ENCODE results near the gene TNNI2. TPM values are rescaled to one million over a fixed set of nuclear protein-coding genes. Genes with fewer than 3 reads are reported as not detected.
"Not testable (repeated sequence)": the region's sequence is repeated elsewhere in the genome, so short reads cannot be mapped to it uniquely, and the experiment has no call there.

Gene TNNI2
- not detected in 2 replicates for total RNA-seq

GRCh38 chr11:1838426-1839144 lies at the start of gene TNNI2:
TNNI2 (plus strand) TSS chr11:1838981; CDS start chr11:1839697, 716 bp downstream.
- intact Hi-C loops (cut with micrococcal nuclease), result loop anchor here (2.0 kb wide), 2 partner anchors 44 to 80 kb away; partner anchors contain the start of gene TNNT3

- intact Hi-C loops (cut with micrococcal nuclease), result no loop called here
These were observed 46.9 kb upstream of the TNNI2 start for GRCh38 chr11:1791912-1792311.

GRCh38 chr11:1792461-1792860 lies 46.3 kb upstream of the TNNI2 start:
- intact Hi-C loops (cut with micrococcal nuclease), result no loop called here

GRCh38 chr11:1793081-1793480 lies 45.7 kb upstream of the TNNI2 start:
- intact Hi-C loops (cut with micrococcal nuclease), result no loop called here

- intact Hi-C loops (cut with micrococcal nuclease), result no loop called here
These were observed 42.3 kb upstream of the TNNI2 start for GRCh38 chr11:1796413-1797011.

- intact Hi-C loops (cut with micrococcal nuclease), result no loop called here
These were observed 41.2 kb upstream of the TNNI2 start for GRCh38 chr11:1797391-1798125.

GRCh38 chr11:1803246-1803645 lies 35.5 kb upstream of the TNNI2 start:
- intact Hi-C loops (cut with micrococcal nuclease), result no loop called here

- intact Hi-C loops (cut with micrococcal nuclease), result not testable (repeated sequence)
These were observed 34.8 kb upstream of the TNNI2 start for GRCh38 chr11:1803835-1804519.

- intact Hi-C loops (cut with micrococcal nuclease), result no loop called here
These were observed 33.3 kb upstream of the TNNI2 start for GRCh38 chr11:1805525-1805924.

- intact Hi-C loops (cut with micrococcal nuclease), result no loop called here
These were observed 31.4 kb upstream of the TNNI2 start for GRCh38 chr11:1807264-1807995.

- intact Hi-C loops (cut with micrococcal nuclease), result no loop called here
These were observed 28.0 kb upstream of the TNNI2 start for GRCh38 chr11:1810761-1811160.

- intact Hi-C loops (cut with micrococcal nuclease), result no loop called here
These were observed 26.5 kb upstream of the TNNI2 start for GRCh38 chr11:1812274-1812673.

- intact Hi-C loops (cut with micrococcal nuclease), result no loop called here
These were observed 26.0 kb upstream of the TNNI2 start for GRCh38 chr11:1812801-1813200.

GRCh38 chr11:1813356-1813755 lies 25.4 kb upstream of the TNNI2 start:
- intact Hi-C loops (cut with micrococcal nuclease), result not testable (repeated sequence)

GRCh38 chr11:1814691-1815090 lies 24.1 kb upstream of the TNNI2 start:
- intact Hi-C loops (cut with micrococcal nuclease), result no loop called here

GRCh38 chr11:1815311-1815710 lies 23.5 kb upstream of the TNNI2 start:
- intact Hi-C loops (cut with micrococcal nuclease), result no loop called here

GRCh38 chr11:1815751-1816150 lies 23.0 kb upstream of the TNNI2 start:
- intact Hi-C loops (cut with micrococcal nuclease), result no loop called here

GRCh38 chr11:1817000-1817399 lies 21.8 kb upstream of the TNNI2 start:
- intact Hi-C loops (cut with micrococcal nuclease), result no loop called here

- intact Hi-C loops (cut with micrococcal nuclease), result no loop called here
These were observed 21.3 kb upstream of the TNNI2 start for GRCh38 chr11:1817511-1817910.

GRCh38 chr11:1819074-1819473 lies 19.7 kb upstream of the TNNI2 start:
- intact Hi-C loops (cut with micrococcal nuclease), result no loop called here
